ENCODE results near the gene RPS16. TPM values are rescaled to one million over a fixed set of nuclear protein-coding genes. Genes with fewer than 3 reads are reported as not detected.

RPS16 gene
- total and polyA plus RNA-seq, 2 donors (not counting 1 experiment from before 2014, with no cell fraction given) = 3,910 to 6,448 TPM

DNA sequence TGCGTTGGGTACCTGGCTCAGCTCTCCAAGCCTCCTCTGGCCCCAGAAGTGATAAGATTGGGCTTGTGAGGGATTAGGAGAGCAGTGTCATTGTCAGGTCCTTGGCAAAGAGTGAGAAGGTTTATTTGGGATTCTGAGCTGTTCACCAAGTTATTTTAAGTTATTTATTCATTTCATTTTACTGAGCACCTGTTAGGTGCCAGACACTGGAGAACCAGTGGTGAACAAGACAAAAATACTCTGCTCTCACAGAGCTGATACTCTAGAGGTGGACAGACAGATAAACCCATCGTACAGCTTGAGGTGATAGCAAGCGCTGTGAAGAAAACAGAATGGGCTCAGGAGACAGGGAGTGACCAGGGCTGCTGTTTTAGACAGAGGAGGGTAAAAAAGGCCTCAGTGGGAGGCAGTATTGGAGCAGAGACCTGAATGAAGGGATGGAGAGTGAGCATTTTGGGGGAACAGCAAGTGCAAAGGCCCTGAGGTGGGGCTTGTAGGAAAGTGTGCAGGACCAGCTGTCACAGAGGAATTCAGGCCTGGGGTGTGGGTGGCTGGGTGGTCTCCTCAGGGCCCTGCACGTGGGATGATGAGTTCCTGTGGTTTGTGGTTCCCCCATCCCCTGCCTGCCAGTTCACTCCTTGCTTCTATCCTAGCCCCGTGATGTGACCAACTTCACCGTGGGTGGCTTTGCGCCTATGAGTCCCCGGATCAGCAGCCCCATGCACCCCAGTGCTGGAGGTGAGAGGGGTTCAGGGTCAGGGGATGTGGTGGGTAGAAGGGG lies 36.2 kb upstream of the RPS16 start:
- no peak overlapping the region for H3K4me3 ChIP-seq (ENCODE audit: control extremely low read depth in 1 of 5, extremely low read depth in 1 of 5, insufficient read depth in 1 of 5, low read depth in 2 of 5, low read length in 4 of 5)
- peaks cover 6% of the 10 kb centered on the region for H3K79me2 ChIP-seq (ENCODE audit: control insufficient read depth, insufficient read depth, low read length)
- no peak overlapping the region for H2AFZ ChIP-seq (ENCODE audit: insufficient read depth, low read depth, low read length, poor library complexity, severe bottlenecking)
- H3K4me2 ChIP-seq (replicated peaks; ENCODE audit: low read depth, low read length, poor library complexity, severe bottlenecking) = no peak overlapping the region
- H3K9me3 ChIP-seq (ENCODE audit: control extremely low read depth in 1 of 3, control insufficient read depth in 2 of 3, insufficient read depth in 1 of 3, low read length in 2 of 3) = no peaks in the 10 kb centered on the region
- intact Hi-C loops (cut with micrococcal nuclease) = no loop called here
- no peak overlapping the region for H3K27ac Mint-ChIP-seq
- peaks cover 12 to 86% of the 10 kb centered on the region in 2 experiments for H3K36me3 ChIP-seq (replicated peaks in 1 of 2; ENCODE audit: control extremely low read depth in 1 of 2, control insufficient read depth in 1 of 2, extremely low read depth in 1 of 2, insufficient read depth in 2 of 2, low read length in 1 of 2)
- H3K27me3 Mint-ChIP-seq = no peaks in the 10 kb centered on the region
- H3K9ac ChIP-seq (ENCODE audit: low read length) = no peak overlapping the region
- CTCF ChIA-PET = interaction anchor here (0.7 to 1.3 kb wide), 4 partner anchors 11 to 349 kb away, joined by 3 read pairs; partner anchors contain the start of genes MED29 and PAF1
- peaks cover 45% of the 10 kb centered on the region for H4K20me1 ChIP-seq (ENCODE audit: control insufficient read depth, insufficient read depth, low read length, poor library complexity, severe bottlenecking)
- H3K4me1 Mint-ChIP-seq = peaks cover 1% of the 10 kb centered on the region
- H3K9me3 Mint-ChIP-seq (ENCODE audit: insufficient read depth) = no peaks in the 10 kb centered on the region
- POLR2A ChIA-PET = no interaction called here
- H3K4me3 Mint-ChIP-seq = no peak overlapping the region
- no peak overlapping the region for H3K27ac ChIP-seq (ENCODE audit: low read length in 2 of 2)
- ATAC-seq (ENCODE audit: low read depth) = no peak
- no peak for DNase-seq
- TF ChIP-seq, protein P1, sequence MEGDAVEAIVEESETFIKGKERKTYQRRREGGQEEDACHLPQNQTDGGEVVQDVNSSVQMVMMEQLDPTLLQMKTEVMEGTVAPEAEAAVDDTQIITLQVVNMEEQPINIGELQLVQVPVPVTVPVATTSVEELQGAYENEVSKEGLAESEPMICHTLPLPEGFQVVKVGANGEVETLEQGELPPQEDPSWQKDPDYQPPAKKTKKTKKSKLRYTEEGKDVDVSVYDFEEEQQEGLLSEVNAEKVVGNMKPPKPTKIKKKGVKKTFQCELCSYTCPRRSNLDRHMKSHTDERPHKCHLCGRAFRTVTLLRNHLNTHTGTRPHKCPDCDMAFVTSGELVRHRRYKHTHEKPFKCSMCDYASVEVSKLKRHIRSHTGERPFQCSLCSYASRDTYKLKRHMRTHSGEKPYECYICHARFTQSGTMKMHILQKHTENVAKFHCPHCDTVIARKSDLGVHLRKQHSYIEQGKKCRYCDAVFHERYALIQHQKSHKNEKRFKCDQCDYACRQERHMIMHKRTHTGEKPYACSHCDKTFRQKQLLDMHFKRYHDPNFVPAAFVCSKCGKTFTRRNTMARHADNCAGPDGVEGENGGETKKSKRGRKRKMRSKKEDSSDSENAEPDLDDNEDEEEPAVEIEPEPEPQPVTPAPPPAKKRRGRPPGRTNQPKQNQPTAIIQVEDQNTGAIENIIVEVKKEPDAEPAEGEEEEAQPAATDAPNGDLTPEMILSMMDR (IDR thresholded peaks at IDR 0.05) = no peak
- no peak for TF ChIP-seq EZH2 (IDR thresholded peaks at IDR 0.05; ENCODE audit: borderline replicate concordance, insufficient read depth, low read depth, low read length, poor library complexity, severe bottlenecking)
- no peaks in the 10 kb centered on the region for H3K27me3 ChIP-seq (replicated peaks in 1 of 4; ENCODE audit: control extremely low read depth in 1 of 4, control insufficient read depth in 3 of 4, insufficient read depth in 4 of 4, low read length in 3 of 4)
- 75% methylated on average over 4 of the region's 8 CpGs for WGBS (ENCODE audit: insufficient coverage)
- no peaks in the 10 kb centered on the region for H3K4me1 ChIP-seq (ENCODE audit: control insufficient read depth in 2 of 2, insufficient read depth in 2 of 2, low read length in 2 of 2)

DNA sequence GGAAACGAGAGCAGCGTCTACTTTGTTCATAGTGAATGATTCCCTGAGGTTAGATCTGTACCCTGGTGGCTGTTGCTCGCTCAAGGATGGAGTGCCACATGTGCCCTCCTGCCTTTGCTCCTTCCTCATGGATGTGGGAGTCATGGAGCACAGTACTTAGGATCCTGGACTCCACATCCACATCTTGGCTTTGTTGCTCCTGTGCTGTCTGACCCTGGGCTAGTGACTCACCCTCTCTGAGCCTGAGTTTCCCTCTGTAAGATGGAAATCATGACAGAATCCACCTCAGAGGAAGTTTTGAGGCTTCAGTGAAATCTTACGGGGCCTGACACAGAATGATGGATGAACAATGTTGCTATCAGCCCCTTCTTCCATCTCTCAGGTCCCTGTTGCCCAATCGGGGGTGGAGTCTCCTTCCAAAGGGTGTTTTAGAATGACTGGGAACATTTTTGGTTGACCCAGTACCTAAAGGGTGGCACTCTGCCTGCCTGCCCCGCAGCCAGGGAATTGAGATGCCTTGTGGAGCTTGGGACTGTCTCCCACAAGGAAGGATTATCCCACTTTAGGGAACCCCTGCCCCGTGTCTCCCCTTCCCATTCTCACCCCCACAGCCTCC lies 35.1 kb upstream of the RPS16 start:
- ChIA-PET POLR2A (no interaction called here), CTCF (interaction anchor here (1.1 to 1.3 kb wide), 2 partner anchors 10 to 348 kb away, joined by 3 read pairs; no protein-coding TSS in a partner anchor)
- no peaks in the 10 kb centered on the region for H3K4me1 ChIP-seq (ENCODE audit: control insufficient read depth in 2 of 2, insufficient read depth in 2 of 2, low read length in 2 of 2)

More for the DNA sequence above, 35.1 kb upstream of the RPS16 start:
- H3K79me2 ChIP-seq (ENCODE audit: control insufficient read depth, insufficient read depth, low read length) = peaks cover 14% of the 10 kb centered on the region
- WGBS (ENCODE audit: insufficient coverage) = 90% methylated on average over 2 of the region's 7 CpGs
- ATAC-seq (ENCODE audit: low read depth) (no peak), DNase-seq (no peak)
- H2AFZ ChIP-seq (ENCODE audit: insufficient read depth, low read depth, low read length, poor library complexity, severe bottlenecking) = no peak overlapping the region
- Mint-ChIP-seq H3K27me3 (no peaks in the 10 kb centered on the region), H3K27ac (no peak overlapping the region), H3K9me3 (ENCODE audit: insufficient read depth) (no peaks in the 10 kb centered on the region), H3K4me3 (no peak overlapping the region), H3K4me1 (peaks cover 1% of the 10 kb centered on the region)
- no peaks in the 10 kb centered on the region for H3K9me3 ChIP-seq (ENCODE audit: control extremely low read depth in 1 of 3, control insufficient read depth in 2 of 3, insufficient read depth in 1 of 3, low read length in 2 of 3)
- no peak for TF ChIP-seq EZH2 (IDR thresholded peaks at IDR 0.05; ENCODE audit: borderline replicate concordance, insufficient read depth, low read depth, low read length, poor library complexity, severe bottlenecking)
- TF ChIP-seq, protein P1 (IDR thresholded peaks at IDR 0.05) = no peak
- H3K9ac ChIP-seq (ENCODE audit: low read length) = no peak overlapping the region
- intact Hi-C loops (cut with micrococcal nuclease) = no loop called here
- no peak overlapping the region for H3K4me2 ChIP-seq (replicated peaks; ENCODE audit: low read depth, low read length, poor library complexity, severe bottlenecking)
- H3K27me3 ChIP-seq (replicated peaks in 1 of 4; ENCODE audit: control extremely low read depth in 1 of 4, control insufficient read depth in 3 of 4, insufficient read depth in 4 of 4, low read length in 3 of 4) = no peaks in the 10 kb centered on the region
- no peak overlapping the region for H3K27ac ChIP-seq (ENCODE audit: low read length in 2 of 2)
- no peak overlapping the region for H3K4me3 ChIP-seq (ENCODE audit: control extremely low read depth in 1 of 5, extremely low read depth in 1 of 5, insufficient read depth in 1 of 5, low read depth in 2 of 5, low read length in 4 of 5)
- H3K36me3 ChIP-seq (replicated peaks in 1 of 2; ENCODE audit: control extremely low read depth in 1 of 2, control insufficient read depth in 1 of 2, extremely low read depth in 1 of 2, insufficient read depth in 2 of 2, low read length in 1 of 2) = peaks cover 12 to 91% of the 10 kb centered on the region in 2 experiments
- H4K20me1 ChIP-seq (ENCODE audit: control insufficient read depth, insufficient read depth, low read length, poor library complexity, severe bottlenecking) = peaks cover 53% of the 10 kb centered on the region
